Activated CD4-positive, alpha-beta T cell treated with anti-CD3 and anti-CD28 coated beads, Interleukin-2, amount 10 ng/mL, durations not matched to agents 24 days and 14 days (primary cell): Measurements from ENCODE around the gene FAM174B. TPM values are rescaled to one million over a fixed set of nuclear protein-coding genes. Genes with fewer than 3 reads are reported as not detected.

Experiments
- DNase-seq: peaks from one replicate; pipeline ENCODE4 v3.0.0; 2022
- H3K27ac Mint-ChIP-seq: one replicate; pipeline ENCODE4 v1.8.0; 2022; ENCODE audit warnings: mild to moderate bottlenecking, mixed read lengths
- H3K27me3 Mint-ChIP-seq: one replicate; pipeline ENCODE4 v1.8.0; 2022; ENCODE audit warnings: mixed read lengths
- H3K36me3 Mint-ChIP-seq: one replicate; pipeline ENCODE4 v1.8.0; 2022; ENCODE audit warnings: low read depth, mild to moderate bottlenecking, mixed read lengths
- H3K4me1 Mint-ChIP-seq: one replicate; pipeline ENCODE4 v1.8.0; 2021; ENCODE audit warnings: mixed read lengths
- H3K4me3 Mint-ChIP-seq: one replicate; pipeline ENCODE4 v1.8.0; 2022; ENCODE audit warnings: mild to moderate bottlenecking, moderate library complexity, mixed read lengths
- H3K9me3 Mint-ChIP-seq: one replicate; pipeline ENCODE4 v1.8.0; 2021; ENCODE audit warnings: mixed read lengths
- intact Hi-C: fragments of 100-400 bp; cut with micrococcal nuclease; formaldehyde crosslinking; loops from one replicate; pipeline ENCODE4 v1.15.1; 2023
- total RNA-seq: library from RNA; stranded (reverse); gene quantifications from 2 replicates; pipeline ENCODE4 v1.2.3, GENCODE V29; 2022

FAM174B gene
- total RNA-seq, 1 donor from 2014 or later: 3.0 TPM

DNA sequence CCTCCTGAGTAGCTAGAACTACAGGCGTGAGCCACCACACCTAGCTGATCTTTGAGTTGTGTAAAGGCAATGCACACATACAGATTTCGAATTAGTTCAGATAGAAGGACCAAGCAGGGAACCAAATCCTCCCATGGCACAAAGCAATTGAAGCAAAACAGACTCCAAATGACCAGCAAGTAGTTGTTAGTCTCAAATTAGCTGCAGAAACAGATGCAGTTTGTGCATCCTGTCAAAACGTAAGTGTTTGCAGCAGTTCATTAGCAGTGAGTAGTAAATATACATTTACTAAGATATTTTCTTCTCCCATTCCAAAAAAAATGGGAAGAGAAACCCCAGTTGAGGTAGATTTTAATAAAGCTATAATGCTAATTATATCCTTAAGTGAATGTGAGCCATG lies 15.8 kb upstream of the FAM174B start:
- DNase-seq: no peak
- Mint-ChIP-seq H3K27ac (no peak overlapping the region), H3K4me3 (no peak overlapping the region), H3K36me3 (no peaks in the 10 kb centered on the region), H3K4me1 (no peaks in the 10 kb centered on the region), H3K27me3 (peaks cover 12% of the 10 kb centered on the region), H3K9me3 (no peaks in the 10 kb centered on the region)
- intact Hi-C loops: no loop called here

DNA sequence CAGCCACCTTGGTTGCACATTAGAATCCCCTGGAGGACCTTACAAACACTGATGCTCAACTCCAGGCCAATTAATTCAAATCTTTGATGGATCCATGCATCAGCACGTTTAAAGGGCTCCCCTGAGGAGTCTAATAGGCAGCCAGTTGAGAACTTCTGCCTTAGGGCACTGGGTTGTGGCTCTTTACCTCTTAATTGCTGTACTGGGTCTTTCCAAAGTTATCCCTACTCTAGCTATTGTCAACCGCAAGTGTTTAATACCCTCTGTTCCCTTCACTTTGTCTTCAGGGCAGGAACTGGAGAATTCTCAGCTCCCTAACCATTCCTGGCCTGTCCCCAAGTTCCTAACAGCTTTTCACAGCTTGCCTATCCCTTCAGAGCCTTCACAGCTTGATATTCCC lies 15.0 kb upstream of the FAM174B start:
- DNase-seq: no peak
- Mint-ChIP-seq H3K4me1 (no peaks in the 10 kb centered on the region), H3K36me3 (no peaks in the 10 kb centered on the region), H3K4me3 (no peak overlapping the region), H3K9me3 (no peaks in the 10 kb centered on the region), H3K27me3 (peaks cover 12% of the 10 kb centered on the region), H3K27ac (no peak overlapping the region)
- intact Hi-C loops: no loop called here

- Mint-ChIP-seq H3K4me3 (no peak overlapping the region), H3K27me3 (peaks cover 15% of the 10 kb centered on the region), H3K36me3 (no peaks in the 10 kb centered on the region), H3K9me3 (no peaks in the 10 kb centered on the region), H3K4me1 (peaks cover 3% of the 10 kb centered on the region), H3K27ac (no peak overlapping the region)
- no peak for DNase-seq
- intact Hi-C loops: no loop called here
Measured at GRCh38 chr15:92669432-92669831, 13.9 kb upstream of the FAM174B start.

DNA sequence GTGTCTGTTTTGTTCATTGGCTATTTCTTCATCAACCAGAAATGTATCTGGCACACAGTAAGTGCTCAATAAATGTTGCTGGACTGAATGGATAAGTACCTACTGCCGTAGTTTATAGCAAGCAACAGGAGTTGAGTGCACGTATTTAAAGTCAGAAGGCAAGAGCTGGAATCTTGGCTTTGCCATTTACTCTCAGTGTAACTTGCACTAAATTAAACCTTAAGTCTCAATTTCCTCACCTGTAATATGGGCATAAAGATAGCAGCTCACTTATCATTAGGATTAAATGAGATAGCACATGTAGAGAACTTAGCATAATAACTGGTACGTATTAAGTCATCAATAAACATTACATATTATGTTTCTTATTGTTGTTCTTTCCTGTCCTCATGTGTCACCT lies 13.0 kb upstream of the FAM174B start:
- no peaks in the 10 kb centered on the region for H3K36me3 Mint-ChIP-seq
- H3K27ac Mint-ChIP-seq: no peak overlapping the region
- no peaks in the 10 kb centered on the region for H3K9me3 Mint-ChIP-seq
- DNase-seq: no peak
- H3K4me1 Mint-ChIP-seq: peaks cover 3% of the 10 kb centered on the region
- no peak overlapping the region for H3K4me3 Mint-ChIP-seq
- intact Hi-C loops: no loop called here
- peaks cover 16% of the 10 kb centered on the region for H3K27me3 Mint-ChIP-seq

DNA sequence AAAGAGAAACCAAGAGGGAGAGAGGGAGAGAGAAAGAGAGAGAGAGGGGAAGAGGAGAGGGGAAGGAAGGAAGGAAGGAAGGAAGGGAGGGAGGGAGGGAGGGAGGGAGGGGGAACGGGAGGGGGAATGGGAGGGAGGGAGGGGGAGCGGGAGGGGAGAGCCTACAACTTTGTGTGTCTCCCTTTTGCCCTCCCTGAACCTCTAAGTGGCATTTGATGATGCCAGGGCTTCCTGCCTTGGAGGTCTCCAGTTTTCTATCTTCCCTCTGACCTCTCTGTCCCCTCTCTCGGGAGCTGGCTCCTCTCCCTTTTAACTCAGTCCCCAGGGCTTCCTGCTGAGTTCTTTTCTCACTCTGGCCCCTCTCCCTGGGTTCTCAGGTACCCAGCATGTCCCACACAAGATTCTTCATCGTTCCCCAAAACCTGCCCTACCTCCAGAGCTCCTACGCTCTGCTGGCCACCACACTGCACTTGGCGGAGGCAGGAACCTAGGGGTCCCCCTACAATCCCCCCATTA lies 12.5 kb upstream of the FAM174B start:
- Mint-ChIP-seq H3K4me3 (no peak overlapping the region), H3K27ac (no peak overlapping the region), H3K4me1 (peaks cover 3% of the 10 kb centered on the region), H3K36me3 (no peaks in the 10 kb centered on the region), H3K9me3 (no peaks in the 10 kb centered on the region), H3K27me3 (peaks cover 16% of the 10 kb centered on the region)
- intact Hi-C loops: no loop called here
- DNase-seq: no peak

GRCh38 chr15:92667287-92667904 lies 11.8 kb upstream of the FAM174B start:
- intact Hi-C loops: no loop called here
- H3K27me3 Mint-ChIP-seq: peaks cover 16% of the 10 kb centered on the region
- H3K4me1 Mint-ChIP-seq: peaks cover 4% of the 10 kb centered on the region
- DNase-seq: no peak
- no peaks in the 10 kb centered on the region for H3K9me3 Mint-ChIP-seq
- no peaks in the 10 kb centered on the region for H3K36me3 Mint-ChIP-seq
- no peak overlapping the region for H3K4me3 Mint-ChIP-seq
- no peak overlapping the region for H3K27ac Mint-ChIP-seq

DNA sequence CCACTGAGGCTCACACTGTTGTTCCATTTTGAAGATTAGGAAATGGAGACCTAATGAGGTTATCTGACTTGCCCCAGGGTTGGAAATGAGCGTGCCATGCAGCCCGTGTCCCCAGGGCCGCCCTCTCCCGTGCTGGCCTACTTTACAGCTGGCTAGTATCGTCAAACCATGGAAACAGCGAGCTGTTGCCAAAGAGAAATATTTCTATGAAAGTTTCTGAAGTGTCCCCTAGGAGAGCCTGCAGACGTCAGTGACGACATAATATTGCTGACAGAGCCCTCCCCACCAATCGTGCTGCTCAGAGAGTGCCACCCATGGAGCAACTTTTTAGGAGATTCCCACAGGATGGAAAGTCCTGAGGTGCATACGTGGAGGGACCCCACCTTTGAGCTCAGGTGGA lies 11.2 kb upstream of the FAM174B start:
- Mint-ChIP-seq H3K36me3 (no peaks in the 10 kb centered on the region), H3K9me3 (no peaks in the 10 kb centered on the region), H3K27me3 (peaks cover 16% of the 10 kb centered on the region), H3K4me1 (peaks cover 4% of the 10 kb centered on the region), H3K4me3 (no peak overlapping the region), H3K27ac (no peak overlapping the region)
- intact Hi-C loops: no loop called here
- no peak for DNase-seq

- Mint-ChIP-seq H3K4me3 (no peak overlapping the region), H3K4me1 (peaks cover 4% of the 10 kb centered on the region), H3K9me3 (no peaks in the 10 kb centered on the region), H3K36me3 (no peaks in the 10 kb centered on the region), H3K27ac (no peak overlapping the region), H3K27me3 (peaks cover 12% of the 10 kb centered on the region)
- DNase-seq: no peak
- intact Hi-C loops: loop anchor here (2.0 kb wide), 1 partner anchor 40 kb away; no protein-coding TSS in a partner anchor
Measured at GRCh38 chr15:92665100-92665555, 9.6 kb upstream of the FAM174B start.

- intact Hi-C loops: loop anchor here (2.0 kb wide), 1 partner anchor 40 kb away; no protein-coding TSS in a partner anchor
- H3K27ac Mint-ChIP-seq: no peak overlapping the region
- H3K4me3 Mint-ChIP-seq: no peak overlapping the region
- no peak for DNase-seq
- peaks cover 4% of the 10 kb centered on the region for H3K4me1 Mint-ChIP-seq
- H3K27me3 Mint-ChIP-seq: peaks cover 13% of the 10 kb centered on the region
- no peaks in the 10 kb centered on the region for H3K9me3 Mint-ChIP-seq
- H3K36me3 Mint-ChIP-seq: no peaks in the 10 kb centered on the region
Measured at GRCh38 chr15:92664178-92664900, 8.8 kb upstream of the FAM174B start.

DNA sequence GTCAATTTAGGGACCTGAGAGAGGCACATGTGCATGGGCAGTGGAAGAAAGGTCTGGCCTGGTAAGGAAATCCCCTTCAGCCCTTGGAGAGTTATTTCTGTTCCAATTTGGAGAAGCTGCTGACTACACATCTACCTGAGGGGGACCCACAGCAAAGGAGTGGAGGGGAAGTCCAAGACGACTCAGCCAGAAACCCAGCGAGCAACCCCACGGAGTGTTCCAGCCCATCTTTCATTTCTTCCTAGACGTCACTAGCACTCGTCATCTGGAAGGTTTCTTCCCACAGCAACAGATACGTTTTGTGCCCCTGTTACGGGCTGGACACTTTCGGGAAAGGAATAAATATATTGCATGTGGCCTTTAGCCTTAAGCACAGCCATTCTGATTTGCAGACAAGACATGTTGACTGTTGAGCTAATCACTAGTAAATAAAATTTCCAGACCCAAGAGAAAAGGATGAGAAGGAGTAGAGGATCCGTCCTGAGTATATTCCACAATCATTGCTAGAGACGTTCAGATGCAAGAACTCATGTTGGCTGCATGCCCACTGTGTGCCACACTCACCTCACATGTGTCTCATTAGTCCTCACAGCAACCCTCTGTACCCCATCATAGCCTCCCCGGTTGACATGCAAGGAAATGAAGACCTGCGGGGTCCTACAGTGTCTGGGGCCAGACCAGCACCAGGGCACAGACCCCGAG lies 7.8 kb upstream of the FAM174B start:
- H3K4me3 Mint-ChIP-seq: no peak overlapping the region
- peaks cover 14% of the 10 kb centered on the region for H3K27me3 Mint-ChIP-seq
- DNase-seq: no peak
- peaks cover 4% of the 10 kb centered on the region for H3K4me1 Mint-ChIP-seq
- intact Hi-C loops: no loop called here
- no peak overlapping the region for H3K27ac Mint-ChIP-seq
- H3K9me3 Mint-ChIP-seq: no peaks in the 10 kb centered on the region
- no peaks in the 10 kb centered on the region for H3K36me3 Mint-ChIP-seq

GRCh38 chr15:92662762-92663161 lies 7.2 kb upstream of the FAM174B start:
- intact Hi-C loops: no loop called here

DNA sequence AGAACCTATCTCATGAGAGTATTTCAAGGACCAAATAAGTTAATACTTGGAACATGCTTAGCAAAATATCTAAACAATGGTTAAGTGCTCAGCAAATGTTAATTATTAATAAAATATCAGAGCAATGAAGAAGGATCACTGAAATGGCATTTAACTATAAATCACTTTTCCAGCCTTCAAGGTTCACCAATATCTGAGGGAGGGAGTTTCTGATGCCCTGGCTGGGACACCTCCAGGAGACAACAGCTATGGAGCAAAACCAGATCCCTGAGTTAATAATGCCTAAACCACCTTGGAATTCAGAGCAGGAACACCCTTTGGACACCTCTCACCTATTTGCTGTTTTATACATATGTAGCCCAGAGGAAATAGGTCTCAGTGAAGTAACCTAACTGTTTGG lies 6.4 kb upstream of the FAM174B start:
- H3K27ac Mint-ChIP-seq: no peak overlapping the region
- intact Hi-C loops: no loop called here
- peaks cover 4% of the 10 kb centered on the region for H3K4me1 Mint-ChIP-seq
- peaks cover 18% of the 10 kb centered on the region for H3K27me3 Mint-ChIP-seq
- H3K36me3 Mint-ChIP-seq: no peaks in the 10 kb centered on the region
- no peak for DNase-seq
- no peaks in the 10 kb centered on the region for H3K9me3 Mint-ChIP-seq
- no peak overlapping the region for H3K4me3 Mint-ChIP-seq

More at GRCh38 chr15:92662762-92663161, 7.2 kb upstream of the FAM174B start:
- no peak for DNase-seq
- no peaks in the 10 kb centered on the region for H3K9me3 Mint-ChIP-seq
- no peaks in the 10 kb centered on the region for H3K36me3 Mint-ChIP-seq
- peak overlapping the region; percentile 45 for H3K27ac Mint-ChIP-seq
- peaks cover 4% of the 10 kb centered on the region for H3K4me1 Mint-ChIP-seq
- H3K27me3 Mint-ChIP-seq: peaks cover 17% of the 10 kb centered on the region
- no peak overlapping the region for H3K4me3 Mint-ChIP-seq

GRCh38 chr15:92661069-92661468 lies 5.5 kb upstream of the FAM174B start:
- no peak overlapping the region for H3K27ac Mint-ChIP-seq
- H3K27me3 Mint-ChIP-seq: peaks cover 25% of the 10 kb centered on the region
- intact Hi-C loops: no loop called here
- no peak for DNase-seq
- H3K9me3 Mint-ChIP-seq: peaks cover 2% of the 10 kb centered on the region
- H3K4me1 Mint-ChIP-seq: peaks cover 6% of the 10 kb centered on the region
- H3K36me3 Mint-ChIP-seq: no peaks in the 10 kb centered on the region
- H3K4me3 Mint-ChIP-seq: no peak overlapping the region

DNA sequence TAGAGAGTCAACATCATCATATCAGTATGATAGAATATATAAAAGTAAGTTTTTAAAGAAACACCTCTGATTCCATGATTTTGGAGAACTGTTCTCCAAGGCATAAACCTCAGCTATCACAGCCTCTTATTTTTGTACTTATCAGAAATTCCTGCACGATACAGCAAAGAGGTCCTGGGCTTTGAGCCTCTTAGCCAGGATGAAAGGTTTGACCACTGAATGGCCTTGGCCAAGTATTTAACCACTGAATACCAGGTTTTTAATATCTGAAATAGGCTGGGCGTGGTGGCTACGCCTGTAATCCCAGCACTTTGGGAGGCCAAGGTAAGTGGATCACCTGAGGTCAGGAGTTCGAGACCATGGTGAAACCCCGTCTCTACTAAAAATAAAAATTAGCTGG lies 1.9 kb upstream of the FAM174B start:
- peaks cover 3% of the 10 kb centered on the region for H3K9me3 Mint-ChIP-seq
- peaks cover 38% of the 10 kb centered on the region for H3K27me3 Mint-ChIP-seq
- intact Hi-C loops: no loop called here

More for the DNA sequence above, 1.9 kb upstream of the FAM174B start:
- Mint-ChIP-seq H3K4me1 (peaks cover 4% of the 10 kb centered on the region), H3K36me3 (no peaks in the 10 kb centered on the region), H3K27ac (no peak overlapping the region), H3K4me3 (no peak overlapping the region)
- no peak for DNase-seq
